NCI-H146 treated with DMSO at 0.1 percent for 48 hours (cell line): ENCODE measurements around the gene PILRA.
A peak's percentile ranks its signal among the peaks of the same experiment; 100 is the strongest.

Experiments
- DNase-seq: peaks from one replicate; lab custom pipeline; 2025; ENCODE audit not compliant: unreplicated experiment; lab: John Stamatoyannopoulos, UW

Gene PILRA

DNA sequence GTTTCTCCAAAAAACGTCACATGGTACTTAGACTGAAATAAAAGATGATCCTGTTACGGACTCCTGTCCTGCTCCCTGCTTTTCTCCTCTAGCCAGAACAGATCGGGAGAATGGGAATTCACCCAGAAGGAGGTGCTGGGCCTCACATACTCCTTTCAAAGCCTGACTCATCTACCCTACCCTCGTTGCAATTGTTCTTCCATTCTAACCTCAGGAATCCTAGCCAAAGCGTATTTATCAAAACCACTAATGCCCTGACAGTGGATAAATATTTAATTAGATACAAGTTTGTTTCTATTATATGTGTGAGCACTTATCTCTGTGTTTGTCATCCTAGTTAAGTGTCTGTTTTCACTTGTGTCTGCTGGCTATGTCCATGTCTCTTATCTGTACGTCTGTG lies 33.5 kb downstream of the PILRA start:
- DNase-seq, result no peak

DNA sequence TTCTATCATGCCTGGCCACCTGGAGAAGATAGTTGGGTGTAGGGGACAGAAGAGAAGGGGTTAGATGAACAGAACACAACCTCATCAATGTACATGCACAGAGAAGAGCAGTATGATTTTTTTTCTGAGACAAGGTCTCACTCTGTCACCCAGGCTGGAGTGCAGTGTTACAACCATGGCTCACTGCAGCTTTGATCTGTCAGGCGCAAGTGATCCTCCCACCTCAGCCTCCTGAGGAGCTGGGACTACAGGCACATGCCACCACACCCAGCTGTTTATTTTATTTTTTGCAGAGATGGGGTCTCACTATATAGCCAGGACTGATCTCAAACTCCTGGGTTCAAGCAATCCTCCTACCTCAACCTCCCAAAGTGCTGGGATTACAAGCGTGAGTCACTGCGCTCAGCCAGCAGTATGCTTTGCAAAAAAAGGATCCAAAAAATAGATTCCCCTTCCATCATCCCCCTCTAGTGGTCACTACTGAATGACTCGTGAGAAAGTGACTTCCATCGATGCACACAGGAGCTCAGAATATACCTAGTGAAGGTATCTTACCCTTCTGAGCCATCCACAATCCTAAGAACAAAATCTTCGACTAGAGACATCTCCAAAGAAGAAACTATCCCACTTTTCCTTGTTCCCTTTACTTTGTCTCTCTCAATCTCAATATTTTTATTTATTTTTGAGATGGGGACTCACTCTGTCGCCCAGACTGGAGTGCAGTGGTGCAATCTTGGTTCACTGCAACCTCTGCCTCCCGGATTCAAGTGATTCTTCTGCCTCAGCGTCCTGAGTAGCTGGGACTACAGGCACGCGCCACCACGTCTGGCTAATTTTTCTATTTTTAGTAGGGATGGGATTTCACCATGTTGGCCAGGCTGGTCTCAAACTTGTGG lies 34.2 kb downstream of the PILRA start:
- DNase-seq, result peak; percentile 46

DNA sequence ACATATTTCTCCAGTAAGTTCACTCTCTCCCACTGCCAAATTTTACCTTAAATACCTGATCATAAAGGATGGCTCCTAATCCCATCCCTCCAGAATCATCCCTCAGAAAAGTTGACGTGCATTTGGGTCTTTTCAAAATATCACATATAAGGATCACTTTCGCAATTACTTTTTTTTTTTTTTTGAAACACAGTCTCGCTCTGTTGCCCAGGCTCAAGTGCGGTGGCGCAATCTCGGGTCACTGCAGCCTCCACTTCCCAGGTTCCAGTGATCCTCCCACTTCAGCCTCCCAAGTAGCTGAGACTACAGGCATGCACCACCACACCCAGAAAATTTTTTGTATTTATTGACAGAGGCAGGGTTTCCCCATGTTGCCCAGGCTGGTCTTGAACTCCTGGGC lies 37.8 kb downstream of the PILRA start:
- DNase-seq, result no peak

DNA sequence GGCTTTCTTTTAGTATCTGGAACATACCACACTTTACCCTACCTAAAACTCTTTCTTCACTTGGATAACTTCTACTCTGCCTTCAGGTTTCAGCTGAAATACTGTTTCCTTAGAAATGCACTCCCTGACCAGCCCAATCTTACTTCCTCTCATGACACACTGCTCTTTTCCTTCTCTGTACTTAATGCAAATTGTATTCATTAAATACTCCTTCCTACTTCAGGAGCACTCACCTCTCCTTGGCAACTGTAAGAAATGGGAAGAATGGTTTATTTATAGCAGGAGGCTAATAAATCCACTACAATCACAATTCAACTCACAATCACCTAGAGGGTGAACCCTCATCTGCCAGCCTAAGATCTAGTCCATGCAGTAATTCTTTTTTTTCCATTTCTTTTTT lies 40.1 kb downstream of the PILRA start:
- DNase-seq, result no peak

DNA sequence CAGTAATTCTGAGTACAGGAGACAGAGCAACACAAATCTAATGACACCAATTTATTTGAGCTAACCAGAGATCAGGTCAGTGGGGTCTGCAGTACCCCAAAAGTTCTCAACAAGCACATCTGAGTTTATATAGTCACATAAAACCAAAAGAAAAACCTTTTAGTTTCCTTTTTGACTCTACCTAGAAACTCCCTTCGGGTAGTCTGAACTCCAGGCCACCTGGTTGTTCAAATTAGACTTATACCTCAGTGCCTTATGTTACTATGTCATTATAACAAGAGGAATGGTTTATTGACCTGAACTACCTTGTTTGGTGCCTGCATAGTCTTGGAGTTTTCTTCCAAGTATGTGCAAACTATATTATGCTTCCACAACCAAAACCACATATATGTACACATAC lies 40.6 kb downstream of the PILRA start:
- no peak for DNase-seq

DNA sequence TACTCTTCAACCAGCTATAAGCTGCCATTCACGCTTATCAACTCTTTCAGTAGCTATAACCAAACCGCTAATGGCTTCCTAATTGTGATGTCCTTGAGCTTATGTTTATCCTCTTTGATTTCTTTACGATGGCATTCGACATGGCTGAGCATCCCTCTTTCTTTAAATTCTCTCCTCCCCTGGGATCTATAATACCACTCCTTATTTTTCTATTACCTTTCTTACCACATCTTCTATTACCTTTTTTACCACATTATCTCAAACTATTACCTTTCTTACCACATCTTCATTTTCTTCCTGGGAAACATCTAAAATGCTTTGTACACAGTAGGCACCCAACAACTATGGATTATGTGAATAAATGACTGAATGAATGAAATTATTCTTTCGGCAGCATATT lies 42.2 kb downstream of the PILRA start:
- DNase-seq, result no peak

DNA sequence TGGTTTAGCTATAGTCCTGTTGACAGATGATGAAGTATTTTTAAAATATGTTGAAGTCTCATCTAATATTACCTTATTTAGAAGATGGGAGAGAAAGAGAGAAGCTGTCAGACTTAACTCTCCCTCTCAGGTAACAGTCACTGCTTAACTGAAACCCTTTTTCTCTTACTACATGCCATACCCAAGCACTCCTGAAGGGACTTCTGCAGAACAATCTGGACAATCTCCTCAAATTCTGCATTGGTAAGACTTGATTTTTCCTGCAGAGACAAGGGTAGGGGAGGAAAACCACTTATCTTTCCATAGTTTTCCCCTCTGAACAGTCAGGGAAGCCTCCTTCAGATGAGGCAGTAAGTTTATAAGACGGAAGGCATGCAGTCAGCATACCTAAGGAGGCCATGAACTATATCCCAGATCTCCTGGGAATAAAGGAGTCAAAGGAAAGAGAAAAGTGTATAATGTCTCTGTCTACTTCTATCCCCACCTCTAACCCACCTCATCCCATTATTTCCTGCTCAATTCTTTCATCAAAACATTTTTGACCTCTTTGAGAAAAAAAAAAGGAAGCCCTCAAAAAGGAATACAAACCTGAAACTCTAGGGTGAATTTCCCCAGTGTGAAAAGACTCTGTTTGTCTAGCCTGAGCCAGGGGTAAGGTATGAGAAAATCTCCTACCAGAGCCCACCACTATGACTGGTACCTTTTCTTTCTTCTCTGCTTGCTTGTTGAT lies 45.8 kb downstream of the PILRA start:
- DNase-seq, result no peak

DNA sequence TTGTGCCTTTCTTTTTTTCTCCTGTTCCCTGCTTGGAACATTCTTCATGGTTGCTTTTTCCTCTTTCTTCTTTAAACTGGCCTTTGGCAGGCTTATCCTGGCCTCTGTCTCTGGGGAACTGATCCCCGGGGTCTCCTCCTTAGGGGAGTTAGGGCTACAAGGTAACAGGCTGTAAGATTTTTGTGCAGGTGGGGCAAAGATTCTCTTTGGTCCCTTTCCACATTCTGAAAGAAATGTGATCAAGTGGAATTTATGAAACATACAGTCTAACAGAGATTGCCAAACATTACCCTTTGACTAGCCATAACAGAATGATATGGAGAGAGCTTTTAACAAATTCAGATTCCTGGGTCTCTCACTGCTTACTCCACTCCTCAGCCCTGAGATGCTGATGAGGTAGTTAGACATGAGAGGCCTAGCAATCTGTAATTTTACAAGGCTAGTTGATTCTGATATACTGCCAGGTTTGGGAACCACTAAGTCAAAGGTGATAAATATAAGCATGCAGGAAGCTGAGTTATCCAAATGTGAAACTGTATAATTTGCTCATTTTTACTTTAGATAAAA lies 46.5 kb downstream of the PILRA start:
- DNase-seq, result no peak

DNA sequence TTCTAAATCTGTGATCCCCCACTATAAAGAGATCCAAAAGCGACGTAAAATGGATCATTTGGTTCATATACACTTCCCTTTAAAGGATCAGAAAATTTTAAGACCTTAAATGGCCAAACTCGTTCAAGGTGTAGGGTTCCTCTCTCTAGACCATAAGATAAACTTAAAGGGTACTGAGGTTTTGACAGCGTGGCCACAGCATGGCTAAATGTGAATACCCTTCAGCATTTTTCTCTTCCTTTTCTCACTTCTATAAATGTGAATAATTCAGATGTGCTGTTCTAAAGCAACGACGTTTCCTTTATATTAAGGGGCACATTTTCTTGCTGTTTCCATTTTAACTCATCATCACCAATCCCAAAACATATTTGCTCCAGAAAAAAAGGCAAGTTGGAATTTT lies 50.0 kb downstream of the PILRA start:
- DNase-seq, result no peak

DNA sequence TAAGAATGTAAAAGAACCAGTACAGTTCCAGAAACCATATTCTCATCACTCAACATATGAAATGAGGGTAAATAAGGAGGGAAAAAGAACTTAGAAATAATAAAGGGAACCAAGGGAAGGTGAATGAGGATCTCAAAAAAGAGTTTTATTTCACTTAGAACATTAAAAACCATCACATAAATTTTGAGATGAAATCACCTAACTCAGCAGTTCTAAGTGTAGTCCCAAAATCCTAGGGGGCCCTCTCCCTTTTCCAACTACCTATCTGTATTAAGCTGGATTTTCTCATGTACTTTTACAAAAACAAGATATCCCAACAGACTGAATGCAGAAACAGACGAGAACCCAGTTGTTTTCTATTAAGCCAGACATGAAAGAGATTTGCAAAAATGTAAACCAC lies 52.1 kb downstream of the PILRA start:
- no peak for DNase-seq

DNA sequence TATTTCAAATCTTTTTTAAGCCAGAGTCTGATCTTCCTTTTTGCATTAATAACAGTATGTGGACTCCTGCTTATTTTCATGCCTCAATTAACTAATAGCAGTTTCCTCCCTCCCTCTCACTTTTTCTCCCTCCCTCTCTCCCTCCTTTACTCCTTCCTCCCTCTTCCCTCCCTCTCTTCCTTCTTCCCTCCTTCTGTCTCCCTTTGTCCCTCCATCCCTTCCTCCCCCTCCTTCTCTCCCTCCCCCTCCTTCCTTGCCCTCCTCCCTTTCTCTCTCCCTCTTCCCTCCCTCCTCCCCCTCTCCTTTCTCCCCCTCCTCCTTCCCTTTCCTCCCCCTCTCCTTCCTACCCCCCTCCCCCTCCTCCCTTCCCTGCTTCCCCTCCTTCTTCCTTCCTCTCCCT lies 53.2 kb downstream of the PILRA start:
- no peak for DNase-seq

DNA sequence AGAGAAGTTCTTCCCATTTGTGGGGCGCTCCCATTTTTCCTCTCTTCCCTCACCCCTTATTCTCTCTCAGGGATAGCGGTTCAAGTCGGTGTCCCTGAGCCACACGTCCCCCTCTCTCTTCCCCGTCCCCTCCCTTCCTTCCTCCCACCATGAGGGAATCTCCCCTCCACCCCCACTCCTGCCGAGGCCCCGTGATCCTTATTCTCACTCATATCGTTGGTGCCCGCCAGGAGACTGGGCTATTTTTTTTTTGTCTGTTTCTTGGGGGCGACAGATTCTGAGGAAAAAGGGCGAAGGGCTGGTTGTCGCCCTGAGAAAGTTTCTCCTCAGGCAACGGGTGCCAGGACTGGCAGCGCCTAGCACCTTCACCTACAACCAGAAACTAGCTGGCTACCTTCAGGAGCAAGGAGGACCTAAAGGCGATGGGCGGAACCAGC lies 54.5 kb downstream of the PILRA start:
- DNase-seq, result no peak

DNA sequence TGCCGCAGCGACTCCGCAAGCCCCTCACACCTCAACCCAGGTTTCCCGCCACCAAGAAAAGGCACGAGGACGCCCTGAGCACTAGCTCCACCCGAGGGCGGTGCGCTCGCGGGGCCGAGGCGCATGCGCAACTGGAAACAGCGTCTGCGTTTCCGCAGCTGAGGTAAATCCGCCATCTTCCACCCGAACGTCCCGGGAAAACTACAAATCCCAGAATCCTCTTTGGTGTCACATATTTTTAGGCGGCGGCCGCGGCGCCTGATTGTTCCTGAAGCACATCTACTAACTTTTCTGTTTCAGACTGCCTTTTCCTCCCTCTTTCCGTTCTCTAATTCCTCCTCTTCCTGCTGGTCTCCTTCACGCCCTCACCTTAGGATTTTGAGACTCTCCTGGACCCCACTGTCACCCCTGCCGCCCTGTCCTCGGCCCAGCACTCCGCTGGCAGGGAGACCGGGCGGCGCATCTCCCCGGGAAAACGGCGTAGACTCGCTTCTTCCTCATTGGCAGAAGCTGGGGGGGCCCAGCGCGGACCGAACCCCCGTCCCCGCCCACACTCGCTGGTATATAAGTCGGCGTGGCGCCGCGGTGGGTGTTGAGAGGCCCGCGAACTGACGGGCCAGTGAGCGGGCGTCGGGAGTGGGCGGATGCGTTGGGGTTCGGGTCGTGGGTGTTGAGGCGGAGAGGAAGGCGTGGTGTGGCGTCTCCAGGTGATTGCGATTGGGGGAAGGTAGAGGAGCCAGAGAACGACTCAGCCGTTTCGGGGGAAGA lies 55.1 kb downstream of the PILRA start, which contains the start of gene ZCWPW1:
Gene ZCWPW1, minus strand, starts transcription at position 505 of the 768 bp plus-strand sequence. CDS start 8,054 bp downstream, outside the sequence.
- peak; percentile 93 for DNase-seq

DNA sequence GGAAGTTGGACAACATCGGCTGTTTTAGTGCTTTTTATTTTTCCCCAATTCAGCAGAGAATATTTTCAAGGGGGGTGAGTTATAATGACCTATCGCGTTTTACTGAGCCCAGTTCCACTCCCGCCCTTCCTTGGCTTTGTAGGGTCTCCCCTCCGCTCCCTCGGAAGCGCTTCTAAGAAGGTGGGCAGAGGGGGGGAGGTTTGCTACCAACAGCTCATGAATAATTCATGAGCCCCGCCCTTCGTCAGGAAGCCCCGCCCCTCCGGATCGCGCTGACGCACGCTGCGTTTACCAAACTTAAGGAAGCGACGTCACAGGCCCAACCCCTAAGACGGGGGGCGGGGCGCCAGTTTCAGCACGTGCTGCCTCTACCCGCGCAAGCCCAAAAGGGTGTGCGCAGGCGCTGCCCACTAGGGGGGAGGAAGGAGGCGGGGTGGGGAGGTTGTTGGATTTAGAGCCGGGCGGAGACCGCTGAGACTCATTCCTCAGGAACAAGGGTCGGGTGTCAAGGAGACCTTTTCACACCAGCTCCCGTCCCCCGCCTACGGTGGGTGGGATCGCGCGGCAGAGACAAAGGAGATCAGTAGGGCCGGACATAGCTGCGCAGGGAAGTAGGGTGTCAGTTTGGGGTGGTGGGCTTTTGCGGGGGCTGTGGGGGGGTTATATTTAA lies 55.8 kb downstream of the PILRA start:
- DNase-seq, result peak; percentile 98

DNA sequence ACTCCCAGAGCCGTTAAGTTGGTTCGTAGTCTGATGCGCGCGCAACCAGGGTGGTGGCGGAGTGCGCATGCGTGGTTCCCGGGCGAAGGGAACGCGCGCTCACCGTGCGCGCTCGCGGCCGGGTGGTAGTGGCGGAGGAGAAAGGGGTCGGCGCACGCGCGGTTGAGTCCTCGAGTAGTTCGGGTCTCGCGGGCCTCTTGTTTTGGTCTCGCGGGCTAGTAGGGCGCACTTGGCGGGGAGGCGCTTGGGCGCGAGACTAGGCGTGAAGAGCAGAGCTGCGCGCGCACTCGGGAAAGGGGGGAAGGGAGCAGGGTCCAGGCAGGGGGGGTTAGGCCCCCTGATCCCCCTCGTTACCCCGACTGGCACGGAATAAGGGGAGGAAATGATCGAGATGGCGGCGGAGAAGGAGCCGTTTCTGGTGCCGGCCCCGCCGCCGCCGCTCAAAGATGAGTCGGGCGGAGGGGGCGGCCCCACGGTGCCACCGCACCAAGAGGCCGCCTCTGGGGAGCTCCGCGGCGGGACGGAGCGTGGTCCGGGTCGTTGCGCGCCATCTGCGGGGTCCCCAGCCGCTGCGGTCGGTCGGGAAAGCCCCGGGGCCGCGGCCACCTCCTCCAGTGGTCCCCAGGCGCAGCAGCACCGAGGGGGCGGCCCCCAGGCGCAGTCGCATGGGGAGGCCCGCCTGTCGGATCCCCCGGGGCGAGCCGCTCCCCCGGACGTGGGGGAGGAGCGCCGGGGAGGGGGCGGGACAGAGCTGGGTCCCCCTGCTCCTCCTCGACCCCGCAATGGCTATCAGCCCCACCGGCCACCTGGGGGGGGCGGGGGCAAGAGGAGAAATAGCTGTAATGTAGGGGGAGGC lies 56.6 kb downstream of the PILRA start, which contains the start of gene MEPCE:
Gene MEPCE, plus strand, starts transcription at position 195 of the 856 bp plus-strand sequence. Its CDS starts 188 bp downstream, at position 383.
- peak; percentile 88 for DNase-seq

DNA sequence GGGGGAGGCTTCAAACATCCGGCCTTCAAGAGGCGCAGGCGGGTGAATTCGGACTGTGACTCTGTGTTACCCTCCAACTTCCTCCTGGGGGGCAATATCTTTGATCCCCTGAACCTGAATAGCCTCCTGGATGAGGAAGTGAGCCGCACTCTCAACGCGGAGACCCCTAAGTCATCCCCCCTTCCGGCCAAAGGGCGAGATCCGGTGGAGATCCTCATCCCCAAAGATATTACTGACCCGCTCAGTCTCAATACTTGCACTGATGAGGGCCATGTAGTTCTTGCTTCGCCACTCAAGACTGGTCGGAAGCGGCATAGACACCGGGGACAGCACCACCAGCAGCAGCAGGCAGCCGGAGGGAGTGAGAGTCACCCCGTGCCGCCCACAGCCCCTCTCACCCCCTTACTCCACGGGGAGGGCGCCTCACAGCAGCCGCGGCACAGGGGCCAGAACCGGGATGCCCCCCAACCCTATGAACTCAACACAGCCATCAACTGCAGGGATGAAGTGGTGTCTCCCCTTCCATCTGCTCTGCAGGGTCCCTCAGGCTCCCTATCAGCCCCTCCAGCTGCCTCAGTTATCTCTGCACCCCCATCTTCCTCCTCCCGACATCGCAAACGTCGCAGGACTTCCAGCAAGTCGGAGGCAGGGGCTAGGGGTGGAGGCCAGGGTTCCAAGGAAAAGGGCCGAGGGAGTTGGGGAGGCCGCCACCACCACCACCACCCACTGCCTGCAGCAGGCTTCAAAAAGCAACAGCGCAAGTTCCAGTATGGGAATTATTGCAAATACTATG lies 57.4 kb downstream of the PILRA start:
- DNase-seq, result no peak

DNA sequence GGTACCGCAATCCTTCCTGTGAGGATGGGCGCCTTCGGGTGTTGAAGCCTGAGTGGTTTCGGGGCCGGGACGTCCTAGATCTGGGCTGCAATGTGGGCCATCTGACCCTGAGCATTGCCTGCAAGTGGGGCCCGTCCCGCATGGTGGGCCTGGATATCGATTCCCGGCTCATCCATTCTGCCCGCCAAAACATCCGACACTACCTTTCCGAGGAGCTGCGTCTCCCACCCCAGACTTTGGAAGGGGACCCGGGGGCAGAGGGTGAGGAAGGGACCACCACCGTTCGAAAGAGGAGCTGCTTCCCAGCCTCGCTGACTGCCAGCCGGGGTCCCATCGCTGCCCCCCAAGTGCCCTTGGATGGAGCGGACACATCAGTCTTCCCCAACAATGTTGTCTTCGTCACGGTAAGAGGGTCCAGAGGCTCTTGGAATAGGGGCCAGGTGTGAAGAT lies 58.0 kb downstream of the PILRA start:
- DNase-seq, result no peak

DNA sequence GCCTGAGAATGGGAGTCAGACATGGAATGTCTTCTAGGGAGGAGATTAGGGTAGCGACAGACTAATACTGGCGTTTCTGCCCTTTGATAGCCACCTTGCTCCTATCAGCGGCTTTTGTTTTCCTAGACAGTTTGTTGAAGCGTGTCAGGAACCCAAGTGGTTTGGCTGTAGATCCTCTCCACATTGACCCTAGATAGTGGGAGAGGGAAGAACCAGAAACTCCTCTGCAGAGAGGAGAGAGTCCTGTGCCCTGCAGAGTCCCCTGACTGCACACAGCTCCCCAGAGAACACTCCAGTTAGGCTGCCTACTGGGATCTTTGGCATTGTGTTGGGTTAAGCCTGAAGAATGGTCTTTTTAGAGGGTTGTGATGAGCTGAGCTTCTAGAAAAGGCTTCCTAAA lies 58.8 kb downstream of the PILRA start:
- no peak for DNase-seq
